ENCODE data around the gene METTL8. TPM values are rescaled to one million over a fixed set of nuclear protein-coding genes. Genes with fewer than 3 reads are reported as not detected.
A peak's percentile ranks its signal among the peaks of the same experiment; 100 is the strongest.
"Not testable (repeated sequence)": the region's sequence is repeated elsewhere in the genome, so short reads cannot be mapped to it uniquely, and the experiment has no call there.

The METTL8 gene
- total RNA-seq, 4 donors from 2014 or later, result 17.9 to 51.4 (median 35.4) TPM

DNA sequence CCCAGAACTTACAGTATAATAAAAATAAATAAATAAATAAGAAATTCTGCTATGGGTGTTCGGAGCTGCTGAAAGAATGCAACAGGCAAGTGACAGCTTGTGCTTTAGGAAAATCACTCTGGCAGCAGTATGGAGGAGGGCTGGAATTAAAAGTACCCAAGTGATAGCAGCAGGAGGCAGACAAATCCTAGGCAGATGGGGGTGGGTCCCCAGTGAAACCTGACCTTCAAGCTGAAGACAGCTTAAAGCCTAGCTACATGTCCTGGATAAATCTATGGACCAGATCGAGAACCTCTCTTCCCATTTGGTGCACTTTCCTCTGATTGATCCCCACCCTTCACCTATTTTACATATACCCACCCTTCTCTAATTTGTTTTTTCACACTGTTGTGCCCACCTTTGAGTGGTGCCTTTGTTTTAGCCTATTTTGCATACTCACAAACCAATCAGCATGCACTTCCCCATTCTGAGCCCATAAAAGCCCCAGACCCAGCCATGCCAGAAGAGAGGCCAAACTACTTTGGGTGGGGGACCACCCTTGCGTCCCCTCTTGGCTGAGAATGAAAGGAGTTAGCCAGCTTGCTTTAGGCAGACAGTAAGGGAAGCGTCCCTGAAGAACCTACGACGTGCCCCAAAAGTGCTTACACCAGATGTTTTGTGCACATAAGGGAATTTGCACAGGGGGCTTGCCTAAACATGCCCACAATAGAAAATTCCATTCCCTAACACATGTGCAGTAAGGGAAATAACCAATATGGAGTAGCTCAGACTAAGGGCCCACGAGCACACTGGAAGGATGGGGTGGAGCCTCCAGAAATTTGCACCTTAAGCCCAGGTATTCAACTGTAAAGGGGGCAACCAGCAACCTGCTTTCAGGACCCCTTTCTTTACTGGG, 3.0 kb downstream of the METTL8 start:
- peak overlapping the region; percentile 65 to 99 (median 96) for H3K27ac ChIP-seq
- H3K4me1 ChIP-seq, result peaks cover 14 to 52% (median 24%) of the 10 kb centered on the region in 3 donors
- DNase-seq, result no peak
- no peaks in the 10 kb centered on the region for H3K27me3 ChIP-seq
- H3K4me3 ChIP-seq, result peak overlapping the region in 1 of 4 donors; percentile 45
- intact Hi-C loops (cut with DNase I), result no loop called here
- no peaks in the 10 kb centered on the region for H3K36me3 ChIP-seq
- TF ChIP-seq POLR2A (IDR thresholded peaks at IDR 0.05), result no peak
- no peak for TF ChIP-seq CTCF (IDR thresholded peaks at IDR 0.05)
- 65 to 75% methylated on average over 3 to 6 of the region's 7 CpGs for WGBS, 2 donors
- no peaks in the 10 kb centered on the region for H3K9me3 ChIP-seq

DNA sequence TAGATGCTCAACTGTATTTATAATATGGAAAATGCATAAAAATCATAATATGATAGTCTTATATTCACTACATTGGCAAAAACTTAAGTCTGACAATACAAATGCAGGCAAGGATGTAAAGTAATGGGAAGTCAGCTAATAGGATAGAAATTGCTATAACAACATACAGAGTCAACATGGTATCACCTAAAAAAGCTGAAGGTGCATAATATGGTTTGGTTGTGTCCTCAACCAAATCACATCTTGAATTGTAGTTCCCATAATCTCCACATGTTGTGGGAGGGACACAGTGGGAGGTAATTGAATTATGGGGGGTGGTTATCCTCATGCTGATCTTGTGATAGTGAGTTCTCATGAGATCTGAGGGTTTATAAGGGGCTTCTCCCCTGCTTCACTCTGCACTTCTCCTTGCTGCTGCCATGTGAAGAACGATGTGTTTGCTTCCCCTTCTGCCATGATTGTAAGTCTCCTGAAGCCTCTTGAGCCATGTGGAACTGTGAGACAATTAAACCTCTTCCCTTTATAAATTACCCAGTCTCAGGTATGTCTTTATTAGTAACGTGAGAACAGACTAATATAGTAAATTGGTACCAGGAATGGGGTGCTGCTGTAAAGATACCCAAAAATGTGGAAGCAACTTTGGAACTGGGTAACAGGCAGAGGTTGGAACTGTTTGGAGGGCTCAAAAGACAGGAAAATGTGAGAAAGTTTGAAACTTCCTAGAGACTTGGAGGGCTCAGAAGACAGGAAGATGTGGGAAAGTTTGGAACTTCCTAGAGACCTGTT, 10.9 kb downstream of the METTL8 start:
- H3K27ac ChIP-seq; H3K27me3 ChIP-seq; intact Hi-C loops (cut with DNase I); DNase-seq; H3K4me3 ChIP-seq; H3K4me1 ChIP-seq: not testable (repeated sequence)
- 97 to 100% methylated on average over 2 of the region's 2 CpGs for WGBS, 2 donors
- Histone ChIP-seq H3K9me3 (peaks cover 0 to 16% (median 11%) of the 10 kb centered on the region in 3 donors), H3K36me3 (peaks cover 0 to 19% (median 0%) of the 10 kb centered on the region in 3 donors)

DNA sequence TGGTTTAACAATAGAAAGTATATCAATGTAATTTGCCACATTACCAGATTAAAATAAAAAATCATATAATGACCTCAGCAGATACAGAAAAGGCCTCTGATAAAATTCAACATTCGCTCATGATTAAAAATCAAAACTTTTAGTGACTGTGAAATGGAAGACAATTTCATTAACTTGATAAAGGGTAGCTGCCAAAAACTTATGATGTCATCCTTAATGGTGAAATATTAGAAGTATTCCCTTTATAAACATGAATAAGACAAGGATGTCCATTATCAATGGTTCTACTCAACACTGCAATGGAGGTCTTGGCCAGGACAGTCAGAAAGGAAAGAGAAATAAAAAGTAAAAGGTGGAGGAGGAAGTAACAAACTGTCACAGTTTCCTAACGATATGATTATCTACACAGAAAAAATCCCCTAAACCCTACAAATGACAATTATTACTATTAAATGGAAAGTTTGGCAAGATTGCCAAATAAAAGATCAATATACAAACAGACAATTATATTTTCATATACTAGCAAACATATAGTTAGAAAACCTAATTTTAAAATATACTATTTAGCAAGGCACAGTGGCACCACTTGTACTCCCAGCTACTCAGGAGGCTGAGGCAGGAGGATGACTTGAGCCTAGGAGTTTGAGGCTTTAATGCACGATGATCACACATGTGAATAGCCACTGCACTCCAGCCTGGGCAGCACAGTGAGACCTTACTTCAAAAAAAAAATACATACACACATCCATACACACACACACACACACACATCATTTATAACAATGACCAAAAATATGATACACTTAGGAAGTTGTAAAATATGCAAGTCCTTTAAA, 12.8 kb downstream of the METTL8 start:
- intact Hi-C loops (cut with DNase I), result no loop called here
- TF ChIP-seq POLR2A (IDR thresholded peaks at IDR 0.05) (no peak), CTCF (IDR thresholded peaks at IDR 0.05) (no peak)
- no peaks in the 10 kb centered on the region for H3K27me3 ChIP-seq
- peaks cover 0 to 16% (median 11%) of the 10 kb centered on the region in 3 donors for H3K9me3 ChIP-seq
- H3K27ac ChIP-seq, result no peak overlapping the region
- H3K4me1 ChIP-seq, result peaks cover 0 to under 1% (median under 1%) of the 10 kb centered on the region in 3 donors
- H3K4me3 ChIP-seq, result no peak overlapping the region
- no peak for DNase-seq
- peaks cover 0 to 19% (median 0%) of the 10 kb centered on the region in 3 donors for H3K36me3 ChIP-seq
- 75 to 81% methylated on average over 3 of the region's 3 CpGs for WGBS, 2 donors

- Histone ChIP-seq H3K9me3 (peaks cover 0 to 12% (median 9%) of the 10 kb centered on the region in 3 donors), H3K36me3 (peaks cover 0 to 7% (median 0%) of the 10 kb centered on the region in 3 donors), H3K27me3 (no peaks in the 10 kb centered on the region), H3K4me1 (peaks cover 0 to 5% (median 4%) of the 10 kb centered on the region in 3 donors), H3K27ac (no peak overlapping the region), H3K4me3 (no peak overlapping the region)
- DNase-seq, result no peak
- 80 to 90% methylated on average over 2 of the region's 2 CpGs for WGBS, 2 donors
- no peak for TF ChIP-seq POLR2A (IDR thresholded peaks at IDR 0.05)
- TF ChIP-seq CTCF (IDR thresholded peaks at IDR 0.05), result no peak
- intact Hi-C loops (cut with DNase I), result loop anchor here (5.0 kb wide), 1 partner anchor 447 kb away; no protein-coding TSS in a partner anchor
Observed at GRCh38 chr2:171419333-171419732, 14.5 kb downstream of the METTL8 start.
